ENCODE results near the gene NOTCH3. TPM values are rescaled to one million over a fixed set of nuclear protein-coding genes. Genes with fewer than 3 reads are reported as not detected.

The NOTCH3 gene
- total and polyA plus RNA-seq, 12 donors = 18.7 to 45.5 (median 31.9) TPM

DNA sequence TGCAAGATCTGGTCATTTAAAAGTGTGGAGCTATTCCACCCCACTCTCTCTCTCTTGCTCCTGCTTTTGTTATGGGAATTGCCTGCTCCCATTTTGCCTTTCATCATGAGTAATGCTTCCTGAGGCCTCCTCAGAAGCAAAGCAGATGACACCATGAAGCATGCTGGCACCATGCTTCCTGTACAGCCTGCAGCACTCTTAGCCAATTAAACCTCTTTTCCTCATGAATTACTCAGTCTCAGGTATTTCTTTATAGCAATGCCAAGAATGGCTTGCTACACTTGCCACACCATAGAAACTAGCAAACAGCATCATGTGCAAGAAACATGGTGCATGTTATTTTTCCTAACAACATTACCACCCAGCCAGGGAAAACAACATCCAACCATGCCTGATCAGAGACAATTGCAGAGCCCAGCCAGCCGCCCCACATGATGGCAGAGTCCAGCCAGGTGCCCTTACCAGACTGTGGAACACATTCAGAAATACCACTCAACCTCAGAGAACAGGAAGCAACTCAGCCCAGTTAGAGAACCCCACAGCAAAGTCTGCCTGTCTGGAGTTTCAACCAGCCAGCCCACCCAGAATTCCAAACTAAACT is 56.6 kb downstream of the NOTCH3 start:
- DNase-seq (no peak), ATAC-seq (no peak)
- H3K27ac ChIP-seq = no peak overlapping the region
- intact Hi-C loops (cut with DNase I) = no loop called here
- TF ChIP-seq, protein P1, sequence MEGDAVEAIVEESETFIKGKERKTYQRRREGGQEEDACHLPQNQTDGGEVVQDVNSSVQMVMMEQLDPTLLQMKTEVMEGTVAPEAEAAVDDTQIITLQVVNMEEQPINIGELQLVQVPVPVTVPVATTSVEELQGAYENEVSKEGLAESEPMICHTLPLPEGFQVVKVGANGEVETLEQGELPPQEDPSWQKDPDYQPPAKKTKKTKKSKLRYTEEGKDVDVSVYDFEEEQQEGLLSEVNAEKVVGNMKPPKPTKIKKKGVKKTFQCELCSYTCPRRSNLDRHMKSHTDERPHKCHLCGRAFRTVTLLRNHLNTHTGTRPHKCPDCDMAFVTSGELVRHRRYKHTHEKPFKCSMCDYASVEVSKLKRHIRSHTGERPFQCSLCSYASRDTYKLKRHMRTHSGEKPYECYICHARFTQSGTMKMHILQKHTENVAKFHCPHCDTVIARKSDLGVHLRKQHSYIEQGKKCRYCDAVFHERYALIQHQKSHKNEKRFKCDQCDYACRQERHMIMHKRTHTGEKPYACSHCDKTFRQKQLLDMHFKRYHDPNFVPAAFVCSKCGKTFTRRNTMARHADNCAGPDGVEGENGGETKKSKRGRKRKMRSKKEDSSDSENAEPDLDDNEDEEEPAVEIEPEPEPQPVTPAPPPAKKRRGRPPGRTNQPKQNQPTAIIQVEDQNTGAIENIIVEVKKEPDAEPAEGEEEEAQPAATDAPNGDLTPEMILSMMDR (IDR thresholded peaks at IDR 0.05) = no peak
- H3K4me3 ChIP-seq = no peak overlapping the region
- peaks cover 0 to 3% (median 0%) of the 10 kb centered on the region in 9 donors for H3K4me1 ChIP-seq
- H3K27me3 ChIP-seq = no peaks in the 10 kb centered on the region
- WGBS, 2 donors = 93 to 96% methylated on average over 1 of the region's 1 CpG
- no peaks in the 10 kb centered on the region for H3K36me3 ChIP-seq
- H3K9me3 ChIP-seq = peaks cover 0 to 9% (median 0%) of the 10 kb centered on the region in 11 donors

DNA sequence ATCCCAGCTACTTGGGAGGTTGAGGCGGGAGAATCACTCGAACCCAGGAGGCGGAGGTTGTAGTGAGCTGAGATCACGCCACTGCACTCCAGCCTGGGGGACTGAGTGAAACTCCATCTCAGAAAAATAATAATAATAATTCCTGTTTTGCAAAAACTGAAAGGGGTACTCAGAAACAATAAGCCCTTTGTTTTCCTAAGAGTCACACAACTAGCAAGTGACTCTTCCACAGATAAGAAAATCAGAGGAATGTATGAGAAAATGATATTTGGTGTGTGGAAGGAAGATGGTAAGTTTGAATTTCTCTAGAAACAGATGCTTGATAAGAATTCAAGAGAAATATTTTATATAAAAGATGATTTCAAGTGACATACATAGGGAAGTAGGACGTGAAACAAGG is 58.5 kb downstream of the NOTCH3 start:
- no peak overlapping the region for H3K27ac ChIP-seq
- DNase-seq (no peak), ATAC-seq (no peak)
- H3K27me3 ChIP-seq = no peaks in the 10 kb centered on the region
- TF ChIP-seq, protein P1 (IDR thresholded peaks at IDR 0.05) = no peak
- WGBS, 2 donors = 72 to 76% methylated on average over 5 of the region's 5 CpGs
- H3K36me3 ChIP-seq = no peaks in the 10 kb centered on the region
- H3K9me3 ChIP-seq = peaks cover 0 to 15% (median 0%) of the 10 kb centered on the region in 11 donors
- H3K4me3 ChIP-seq = no peak overlapping the region
- intact Hi-C loops (cut with DNase I) = no loop called here
- H3K4me1 ChIP-seq = no peaks in the 10 kb centered on the region

DNA sequence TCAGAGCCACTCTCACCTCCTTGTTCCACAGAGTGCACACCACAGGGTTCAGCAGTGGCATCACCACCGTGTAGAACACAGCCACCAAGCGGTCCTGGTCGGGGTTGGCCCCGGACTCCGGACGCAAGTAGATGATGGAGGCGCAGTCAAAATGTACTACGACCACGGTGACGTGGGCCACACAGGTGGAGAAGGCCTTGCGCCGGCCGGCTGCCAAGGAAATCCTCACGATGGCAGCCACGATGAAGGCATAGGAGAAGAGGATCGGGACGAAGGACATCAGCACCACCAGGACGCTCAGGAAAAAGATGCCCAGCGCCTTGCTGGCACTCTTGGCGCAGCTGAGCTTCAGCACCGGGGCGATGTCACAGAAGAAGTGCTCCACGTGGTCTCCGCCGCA is 59.7 kb downstream of the NOTCH3 start:
- intact Hi-C loops (cut with DNase I) = no loop called here
- no peaks in the 10 kb centered on the region for H3K36me3 ChIP-seq
- H3K4me1 ChIP-seq = no peaks in the 10 kb centered on the region
- ATAC-seq (no peak), DNase-seq (no peak)
- TF ChIP-seq, protein P1 (IDR thresholded peaks at IDR 0.05) = no peak
- peaks cover 0 to 15% (median 0%) of the 10 kb centered on the region in 11 donors for H3K9me3 ChIP-seq
- 94 to 96% methylated on average over 25 of the region's 25 CpGs for WGBS, 2 donors
- H3K4me3 ChIP-seq = no peak overlapping the region
- no peaks in the 10 kb centered on the region for H3K27me3 ChIP-seq
- no peak overlapping the region for H3K27ac ChIP-seq

DNA sequence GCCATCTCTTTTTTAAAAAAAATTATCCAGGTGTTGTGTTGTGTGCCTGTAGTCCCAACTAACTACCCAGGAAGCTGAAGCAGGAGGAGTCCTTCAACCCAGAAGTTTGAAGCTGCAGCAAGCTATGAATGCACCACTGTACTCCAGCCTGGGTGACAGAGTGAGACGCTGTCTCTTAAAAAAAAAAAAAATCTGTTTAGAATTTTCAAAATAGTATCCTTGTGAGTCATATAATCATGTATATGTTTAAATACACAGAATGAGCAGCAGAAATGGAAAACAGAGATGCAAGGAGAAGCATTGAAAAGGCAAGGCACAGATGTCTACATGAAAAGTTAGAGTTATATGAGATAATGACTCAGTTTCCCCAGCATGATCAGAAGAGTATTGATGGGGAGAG is 62.4 kb downstream of the NOTCH3 start:
- H3K36me3 ChIP-seq = no peaks in the 10 kb centered on the region
- TF ChIP-seq, protein P1 (IDR thresholded peaks at IDR 0.05) = no peak
- H3K4me3 ChIP-seq = no peak overlapping the region
- no peak for DNase-seq
- no peak for ATAC-seq
- WGBS, 2 donors = 86 to 87% methylated on average over 1 of the region's 1 CpG
- H3K27ac ChIP-seq = no peak overlapping the region
- no peaks in the 10 kb centered on the region for H3K27me3 ChIP-seq
- intact Hi-C loops (cut with DNase I) = loop anchor here in 1 of 10 donors (5.0 kb wide), 1 partner anchor 36 kb away; no protein-coding TSS in a partner anchor
- peaks cover 0 to 15% (median 0%) of the 10 kb centered on the region in 11 donors for H3K9me3 ChIP-seq
- no peaks in the 10 kb centered on the region for H3K4me1 ChIP-seq

All from heart right ventricle (tissue), 16 donors.